SH-SY5Y (cell line): ENCODE results near the gene SUGCT.

Experiments
- GATA2 ChIP-seq: IDR thresholded peaks from 2 replicates; pipeline ENCODE4 v1.6.1; 2011; ENCODE audit warnings: mild to moderate bottlenecking, low read depth, low read length
- GATA3 ChIP-seq: IDR thresholded peaks from 2 replicates; pipeline ENCODE4 v1.6.1; 2011; ENCODE audit warnings: low read depth, mild to moderate bottlenecking, low read length, moderate library complexity

SUGCT gene

GRCh38 chr7:40380111-40380510, 245.3 kb downstream of the SUGCT start:
- TF ChIP-seq GATA3 = no peak
- no peak for TF ChIP-seq GATA2

- no peak for TF ChIP-seq GATA3
- TF ChIP-seq GATA2 = no peak
Measured at GRCh38 chr7:40382145-40382544, 247.3 kb downstream of the SUGCT start.

GRCh38 chr7:40393660-40394059, 258.9 kb downstream of the SUGCT start:
- TF ChIP-seq GATA3 (no peak), GATA2 (no peak)

- no peak for TF ChIP-seq GATA2
- no peak for TF ChIP-seq GATA3
Measured at GRCh38 chr7:40394400-40394799, 259.6 kb downstream of the SUGCT start.

GRCh38 chr7:40400525-40400924, 265.7 kb downstream of the SUGCT start:
- TF ChIP-seq GATA2 (no peak), GATA3 (no peak)

- no peak for TF ChIP-seq GATA2
- TF ChIP-seq GATA3 = no peak
Measured at GRCh38 chr7:40401406-40401805, 266.6 kb downstream of the SUGCT start.

- TF ChIP-seq GATA3 (no peak), GATA2 (no peak)
Measured at GRCh38 chr7:40402661-40403060, 267.9 kb downstream of the SUGCT start.

- TF ChIP-seq GATA3 = no peak
- no peak for TF ChIP-seq GATA2
Measured at GRCh38 chr7:40403703-40404476, 269.1 kb downstream of the SUGCT start.

- no peak for TF ChIP-seq GATA3
- no peak for TF ChIP-seq GATA2
Measured at GRCh38 chr7:40405991-40406390, 271.2 kb downstream of the SUGCT start.

GRCh38 chr7:40412323-40412722, 277.5 kb downstream of the SUGCT start:
- TF ChIP-seq GATA3 (no peak), GATA2 (no peak)

- TF ChIP-seq GATA2 (no peak), GATA3 (no peak)
Measured at GRCh38 chr7:40418448-40418847, 283.6 kb downstream of the SUGCT start.

- no peak for TF ChIP-seq GATA3
- no peak for TF ChIP-seq GATA2
Measured at GRCh38 chr7:40418983-40419382, 284.2 kb downstream of the SUGCT start.

GRCh38 chr7:40419806-40420205, 285.0 kb downstream of the SUGCT start:
- TF ChIP-seq GATA3 = no peak

GRCh38 chr7:40421433-40421832, 286.6 kb downstream of the SUGCT start:
- TF ChIP-seq GATA3 = no peak
- TF ChIP-seq GATA2 = no peak

- TF ChIP-seq GATA2 (no peak), GATA3 (no peak)
Measured at GRCh38 chr7:40425696-40426095, 290.9 kb downstream of the SUGCT start.

- no peak for TF ChIP-seq GATA2
- TF ChIP-seq GATA3 = no peak
Measured at GRCh38 chr7:40428421-40428820, 293.6 kb downstream of the SUGCT start.
